Activated CD4-positive, alpha-beta T cell treated with anti-CD3 and anti-CD28 coated beads, Interleukin-2, amount 50 U/mL, for 48 hours (primary cell): ENCODE results near the gene CDCP1.

Experiments used
- DNase-seq, 2 experiments: peaks; one replicate each; pipeline ENCODE4 v3.0.0-alpha.2; 2020

Gene CDCP1

DNA sequence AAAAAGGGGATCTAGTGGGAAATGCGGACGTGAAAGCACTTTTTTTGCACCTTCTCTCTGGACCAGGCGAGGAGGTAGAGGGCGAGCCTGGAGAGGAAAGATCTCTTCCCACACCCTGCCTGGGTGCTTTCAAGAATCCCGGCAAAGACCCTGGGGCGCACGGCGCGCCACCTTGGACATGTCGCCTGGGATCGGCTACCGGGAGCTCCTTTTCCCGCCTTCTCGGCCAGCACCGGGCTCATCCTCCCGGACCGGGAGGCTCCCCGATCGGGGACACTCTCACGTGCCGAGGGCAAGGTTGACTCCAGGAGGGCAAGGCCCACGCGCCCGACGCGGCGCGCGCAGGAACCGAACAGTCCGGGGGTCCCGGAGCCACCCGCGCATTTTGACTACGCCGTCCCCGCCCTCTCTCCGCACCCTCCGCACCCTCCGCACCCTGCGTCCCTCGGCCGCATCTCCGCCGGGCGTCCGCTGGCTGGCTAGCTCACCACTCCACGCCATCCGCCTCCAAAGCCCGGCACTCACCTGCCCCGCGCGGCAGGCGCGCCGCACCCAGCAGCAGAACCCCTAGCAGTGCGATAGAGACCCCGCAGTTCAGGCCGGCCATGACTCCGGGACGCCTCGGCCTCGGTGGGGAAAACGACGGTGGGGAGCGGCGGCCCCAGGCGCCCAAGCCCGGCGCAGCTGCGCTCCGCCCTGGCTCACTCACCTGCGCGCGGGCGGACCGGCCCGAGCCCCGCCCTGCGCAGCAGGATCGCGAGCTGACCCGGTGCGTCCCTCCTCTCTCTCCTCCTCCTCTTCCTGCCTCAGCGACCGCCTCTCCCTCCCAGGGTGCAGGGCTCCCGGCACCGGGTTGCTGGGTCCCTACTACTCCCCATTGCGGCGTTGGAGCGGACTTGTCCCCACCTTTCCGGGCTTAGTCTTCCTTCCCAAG lies at the start of gene CDCP1:
Gene CDCP1, minus strand, starts transcription at position 698 of the 934 bp plus-strand sequence. Its CDS starts 91 bp downstream, at position 607.
- DNase-seq: no peak

- DNase-seq: no peak
Measured at GRCh38 chr3:45194791-45195190, 48.6 kb upstream of the CDCP1 start.

GRCh38 chr3:45191924-45192417 lies 45.8 kb upstream of the CDCP1 start:
- no peak for DNase-seq

DNA sequence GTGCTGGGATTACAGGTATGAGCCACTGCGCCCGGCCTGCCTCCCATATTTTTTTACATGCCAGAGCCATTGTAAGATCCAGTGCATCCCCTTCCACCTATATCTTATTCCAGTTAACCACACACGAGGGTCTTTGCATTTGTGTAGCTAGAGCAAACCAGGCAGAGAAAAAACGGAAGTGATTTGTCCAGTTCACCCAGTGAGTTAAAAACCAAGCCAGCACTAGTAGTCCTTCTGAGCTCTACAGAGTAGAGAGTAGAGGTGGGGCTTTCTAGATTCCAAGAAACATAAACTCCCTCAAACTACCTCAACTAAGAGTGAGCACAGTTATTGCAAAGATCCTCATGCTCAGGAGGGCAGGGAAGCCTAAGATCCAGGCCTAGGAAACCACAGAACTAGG lies 45.2 kb upstream of the CDCP1 start:
- no peak for DNase-seq

GRCh38 chr3:45188719-45189659 lies 42.8 kb upstream of the CDCP1 start:
- no peak for DNase-seq

DNA sequence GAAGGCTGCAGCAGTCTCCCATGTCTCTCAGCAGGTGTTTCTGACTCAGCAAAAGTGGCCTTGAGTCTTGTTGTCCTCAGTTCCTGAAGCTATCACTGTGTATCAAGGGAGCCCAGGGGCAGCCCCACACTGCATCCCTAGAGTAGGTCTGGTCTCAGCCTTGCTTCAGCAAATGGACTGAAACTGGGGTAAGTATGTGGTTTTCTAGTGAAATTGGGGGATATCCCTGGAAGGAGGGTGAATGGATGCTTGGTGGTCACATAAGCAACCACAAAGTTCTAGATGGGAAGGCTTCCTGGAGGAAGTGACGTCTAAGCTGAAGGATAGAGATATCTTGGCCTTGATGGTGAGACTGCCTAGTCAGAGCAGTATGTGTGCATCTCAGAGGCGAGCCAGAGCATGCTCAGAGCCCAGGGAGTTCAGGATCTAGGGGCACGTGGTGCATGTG lies 41.5 kb upstream of the CDCP1 start:
- DNase-seq: peak; percentile 8 to 24

GRCh38 chr3:45186871-45187270 lies 40.7 kb upstream of the CDCP1 start:
- no peak for DNase-seq

GRCh38 chr3:45185461-45185860 lies 39.3 kb upstream of the CDCP1 start:
- DNase-seq: no peak

DNA sequence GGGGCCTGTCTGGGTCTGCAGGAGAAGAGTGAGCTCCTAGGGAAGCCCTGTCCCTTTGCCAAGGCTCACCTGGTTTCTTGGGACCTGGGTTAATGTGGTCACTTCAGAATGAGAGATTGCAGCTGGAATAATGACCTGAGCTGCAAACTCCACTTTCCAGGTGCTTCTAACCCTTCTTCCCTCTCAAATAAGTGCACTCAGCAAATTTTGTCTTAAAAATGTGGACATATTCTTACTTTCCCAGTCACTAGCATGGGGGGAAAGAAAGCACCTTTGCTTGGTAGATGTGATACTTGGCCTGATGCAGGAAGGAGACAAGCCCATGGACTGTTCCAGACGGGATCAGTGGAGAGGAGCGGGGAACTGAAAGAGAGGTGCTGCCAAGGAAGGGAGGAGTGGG lies 38.9 kb upstream of the CDCP1 start:
- no peak for DNase-seq

DNA sequence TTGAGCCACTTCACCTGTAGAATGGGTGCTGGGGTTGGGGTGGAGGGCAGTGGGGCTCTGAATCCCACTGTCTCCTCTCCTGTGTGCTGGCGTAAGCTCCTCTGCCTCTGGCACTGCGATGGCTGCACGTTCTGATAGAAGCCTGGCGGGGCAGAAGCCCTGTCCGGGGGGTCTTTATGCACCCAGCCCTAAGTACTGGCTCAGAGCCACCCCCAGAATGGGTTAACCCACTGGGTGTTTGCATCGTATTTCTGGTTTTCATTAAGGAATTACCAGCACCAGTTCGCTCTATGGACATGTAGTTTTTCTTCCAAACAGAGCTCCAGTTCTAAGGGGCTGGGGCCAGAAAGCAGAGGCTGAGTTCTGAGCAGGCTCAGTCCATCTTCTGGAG lies 37.7 kb upstream of the CDCP1 start:
- DNase-seq: no peak

DNA sequence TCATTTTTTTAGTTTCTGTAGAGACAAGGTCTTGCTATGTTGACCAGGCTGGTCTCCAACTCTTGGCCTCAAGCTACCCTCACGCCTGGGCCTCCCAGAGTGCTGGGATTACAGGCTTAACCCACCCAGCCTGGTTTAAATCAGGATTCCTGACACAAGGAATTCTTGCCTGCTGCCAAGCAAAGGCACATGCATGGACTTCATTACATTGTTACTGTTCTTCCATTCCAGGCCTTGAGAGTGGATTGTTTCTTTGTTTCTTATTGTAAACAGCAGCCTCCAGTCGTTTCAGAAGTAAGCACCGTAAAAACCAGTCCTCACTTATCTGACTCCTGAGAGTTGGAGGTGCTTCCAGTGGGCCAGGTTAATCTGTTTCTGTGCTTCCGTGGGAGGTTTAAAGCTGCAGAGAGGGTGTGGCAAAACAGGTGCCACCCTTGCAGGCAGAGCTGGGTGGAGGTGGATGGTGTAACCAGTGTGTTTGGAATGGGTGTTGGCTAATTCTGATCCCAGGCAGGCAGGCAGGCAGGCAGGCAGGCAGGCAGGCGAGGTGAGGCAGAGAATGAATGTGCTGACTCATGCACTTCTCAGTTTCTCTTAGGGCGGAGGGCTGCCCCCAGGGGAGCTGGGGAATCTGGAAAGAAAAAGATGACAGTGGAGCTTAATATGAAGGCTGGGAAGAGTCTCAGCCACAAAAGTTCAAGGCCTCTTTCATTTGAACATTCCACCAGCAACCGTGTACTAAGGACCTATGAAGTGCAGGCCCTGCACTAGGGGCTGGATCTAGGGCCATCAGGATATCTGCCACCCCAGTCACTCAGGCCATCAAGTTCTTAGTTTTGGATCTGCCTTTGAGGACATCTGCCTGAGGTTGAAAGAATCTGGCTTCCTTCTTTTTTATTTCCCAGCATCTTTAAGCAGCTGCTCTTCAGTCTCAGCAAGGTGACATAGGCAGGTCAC lies 37.0 kb upstream of the CDCP1 start:
- DNase-seq: peak in 1 of 2 experiments; percentile 8

- no peak for DNase-seq
Measured at GRCh38 chr3:45181496-45181895, 35.3 kb upstream of the CDCP1 start.

DNA sequence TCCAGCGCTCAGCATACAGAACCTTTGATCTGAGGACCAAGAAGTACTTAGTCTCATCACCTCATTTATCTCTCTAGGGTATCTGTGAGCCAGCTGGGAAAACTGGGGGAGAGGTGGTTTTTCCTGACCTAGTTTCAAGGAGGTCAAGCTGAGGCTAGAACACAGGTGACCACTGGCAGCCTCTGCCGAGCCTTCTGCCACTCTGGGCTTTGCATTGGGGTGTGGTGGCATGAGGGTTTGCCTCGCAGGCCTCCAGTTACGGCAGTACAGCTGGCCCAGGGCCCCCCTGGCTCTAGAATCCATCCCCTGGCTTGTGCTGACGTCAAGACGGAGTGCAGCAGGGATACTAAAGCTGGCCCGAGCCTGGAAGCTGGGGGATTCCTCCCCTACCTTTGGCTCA lies 34.7 kb upstream of the CDCP1 start:
- no peak for DNase-seq

DNA sequence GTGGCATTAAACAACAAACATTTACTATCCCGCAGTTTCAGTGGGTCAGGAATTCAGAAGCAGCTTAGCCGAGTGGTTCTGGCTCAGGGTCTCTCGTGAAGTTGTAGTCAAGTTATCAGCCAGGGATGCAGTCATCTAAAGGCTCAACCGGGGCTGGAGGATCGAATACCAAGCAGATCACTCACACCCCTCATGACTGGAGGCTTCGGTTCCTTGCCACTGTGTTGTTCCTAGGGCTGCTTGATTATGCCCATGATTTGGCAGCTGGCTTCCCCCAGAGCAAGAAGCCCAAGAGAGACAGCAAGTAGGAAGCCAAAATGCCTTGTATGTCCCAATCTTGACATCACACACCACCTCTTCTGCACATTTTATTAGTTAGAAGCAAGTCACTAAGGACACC lies 33.9 kb upstream of the CDCP1 start:
- no peak for DNase-seq

DNA sequence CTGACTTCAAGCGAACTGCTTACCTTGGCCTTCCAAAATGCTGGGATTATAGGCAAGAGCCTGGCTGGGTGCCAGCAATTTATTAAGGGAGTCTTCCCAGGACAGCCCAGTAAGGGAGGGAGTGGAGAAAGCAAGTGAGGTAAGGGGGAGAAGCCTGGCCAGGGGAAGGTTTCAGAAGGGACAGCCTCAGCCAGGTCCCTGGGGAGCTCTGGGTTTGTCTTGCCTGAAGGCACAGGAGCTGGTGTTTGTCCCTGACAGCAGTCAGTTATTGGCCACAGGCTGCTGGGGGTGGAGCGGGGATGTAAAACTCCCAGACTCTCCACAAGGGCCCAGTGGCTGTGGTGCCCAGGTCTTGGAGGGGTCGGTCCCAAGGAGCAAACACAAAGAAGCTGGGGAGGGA lies 33.0 kb upstream of the CDCP1 start:
- DNase-seq: no peak

GRCh38 chr3:45178183-45179023 lies 32.2 kb upstream of the CDCP1 start:
- DNase-seq: no peak

DNA sequence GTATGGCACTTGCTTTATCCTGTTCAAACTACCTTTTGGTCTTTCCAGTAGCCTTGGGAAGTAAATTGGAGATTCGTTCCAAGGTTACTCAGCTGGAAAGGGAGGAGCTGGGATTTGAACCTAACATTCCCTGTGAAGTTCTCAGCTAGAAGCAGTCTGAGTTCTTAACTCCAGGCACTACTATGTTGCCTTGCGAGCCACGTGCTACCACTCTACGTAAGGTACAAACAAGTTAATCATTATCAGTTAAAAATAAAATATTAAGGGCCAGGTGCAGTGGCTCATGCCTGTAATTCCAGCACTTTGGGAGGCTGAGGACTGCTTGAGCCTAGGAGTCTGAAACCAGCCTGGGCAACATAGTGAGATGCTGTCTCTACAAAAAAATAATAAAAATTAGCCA lies 30.7 kb upstream of the CDCP1 start:
- no peak for DNase-seq

DNA sequence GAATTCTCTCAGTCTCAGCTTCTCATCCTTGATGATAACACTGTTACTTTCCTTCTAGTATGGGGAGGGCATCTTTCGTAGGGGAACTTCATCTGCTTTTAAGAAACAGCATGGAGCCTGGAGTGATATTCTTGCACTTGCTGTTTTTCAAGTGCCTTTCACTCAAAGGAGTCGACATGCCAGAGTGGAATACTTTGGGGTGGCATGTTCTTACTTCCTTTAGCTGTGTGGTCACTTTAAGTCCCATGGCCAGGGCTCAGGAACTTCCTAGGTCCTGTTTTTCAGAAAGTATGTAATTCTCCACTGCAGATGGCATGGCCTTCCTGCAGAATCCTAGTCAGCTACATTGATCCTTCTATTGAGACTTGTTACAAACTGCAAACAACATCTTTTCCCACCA lies 28.1 kb upstream of the CDCP1 start:
- no peak for DNase-seq

GRCh38 chr3:45173776-45174175 lies 27.6 kb upstream of the CDCP1 start:
- no peak for DNase-seq

GRCh38 chr3:45171283-45171682 lies 25.1 kb upstream of the CDCP1 start:
- no peak for DNase-seq

DNA sequence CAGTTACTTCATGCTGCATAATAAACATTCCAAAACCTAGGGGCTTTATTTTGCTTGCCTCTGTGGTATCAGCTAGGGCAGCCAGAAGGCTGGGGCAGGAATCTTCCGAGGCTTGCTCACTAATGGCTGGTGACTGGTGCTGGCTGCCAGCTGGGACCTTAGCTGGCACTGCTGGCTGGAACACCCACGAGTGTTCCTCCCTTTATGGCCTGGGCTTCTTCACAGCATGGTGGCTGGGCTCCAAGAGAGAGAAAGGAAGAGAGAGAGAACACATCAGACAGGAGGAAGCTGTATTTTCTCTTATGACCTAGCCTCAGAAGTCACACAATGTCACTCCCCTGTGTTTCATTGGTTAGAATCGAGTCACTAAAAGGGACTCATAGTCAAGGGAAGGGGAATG lies 23.9 kb upstream of the CDCP1 start:
- no peak for DNase-seq
